WTC11 (cell line): ENCODE measurements around the gene FNDC3B. TPM values are rescaled to one million over a fixed set of nuclear protein-coding genes. Genes with fewer than 3 reads are reported as not detected.

ENCODE experiments used
- ATAC-seq: fragments of 200-7000 bp; cut with Tn5 transposase; 2 replicates; pipeline ENCODE4 v1.10.0; 2021; ENCODE audit warnings: mild to moderate bottlenecking, moderate library complexity
- CTCF ChIA-PET: fragments of 300-600 bp; sonication (Branson Sonifier 250); formaldehyde crosslinking; loops from one replicate; lab custom pipeline; 2021; ENCODE audit warnings: antibody characterized with exemption; lab: Charles Lee
- POLR2A ChIA-PET: fragments of 350-600 bp; sonication (Branson Sonifier 250); formaldehyde crosslinking; loops from one replicate; lab custom pipeline; 2021; ENCODE audit warnings: antibody characterized with exemption; lab: Charles Lee
- DNase-seq: peaks from one replicate; pipeline ENCODE4 v3.0.0; 2021; ENCODE audit warnings: low spot score
- H3K27ac Mint-ChIP-seq: 2 replicates; pipeline ENCODE4 v1.8.0; 2021; ENCODE audit warnings: mixed read lengths
- H3K27me3 Mint-ChIP-seq: 2 replicates; pipeline ENCODE4 v1.8.0; 2021; ENCODE audit warnings: low read depth, mild to moderate bottlenecking, moderate library complexity, mixed read lengths
- H3K36me3 Mint-ChIP-seq: 2 replicates; pipeline ENCODE4 v1.8.0; 2021; ENCODE audit warnings: mixed read lengths
- H3K4me1 Mint-ChIP-seq: 2 replicates; pipeline ENCODE4 v1.8.0; 2022; ENCODE audit warnings: mixed read lengths
- H3K4me3 Mint-ChIP-seq: 2 replicates; pipeline ENCODE4 v1.8.0; 2021; ENCODE audit warnings: mild to moderate bottlenecking, moderate library complexity, mixed read lengths
- H3K9me3 Mint-ChIP-seq: 2 replicates; pipeline ENCODE4 v1.8.0; 2021; ENCODE audit warnings: mixed read lengths
- CBFB ChIP-seq: sonication (generic); formaldehyde crosslinking; IDR thresholded peaks from 2 replicates; pipeline ENCODE4 v1.8.1; 2022; ENCODE audit warnings: mild to moderate bottlenecking, low read depth, missing genetic modification reagents
- FOXJ3 ChIP-seq: sonication (generic); formaldehyde crosslinking; IDR thresholded peaks from 2 replicates; pipeline ENCODE4 v1.9.0; 2021; ENCODE audit warnings: missing genetic modification reagents, mild to moderate bottlenecking, borderline replicate concordance
- GRHL2 ChIP-seq: fragments of 250-450 bp; sonication (Bioruptor Pico); IDR thresholded peaks from 2 replicates; pipeline ENCODE4 v1.8.0; 2022; ENCODE audit warnings: mild to moderate bottlenecking, moderate library complexity; ENCODE audit not compliant: insufficient replicate concordance, severe bottlenecking
- GTF2I ChIP-seq: fragments of 250-450 bp; sonication (Bioruptor Pico); conservative IDR thresholded peaks from 2 replicates; pipeline ENCODE4 v1.4.0; 2021; ENCODE audit warnings: mild to moderate bottlenecking
- IRF2 ChIP-seq: sonication (generic); formaldehyde crosslinking; IDR thresholded peaks from 2 replicates; pipeline ENCODE4 v1.8.0; 2022; ENCODE audit warnings: low read depth, missing genetic modification reagents, borderline replicate concordance
- NR2C2 ChIP-seq: sonication (generic); formaldehyde crosslinking; IDR thresholded peaks from 2 replicates; pipeline ENCODE4 v1.8.0; 2022; ENCODE audit warnings: mild to moderate bottlenecking, missing genetic modification reagents
- RORB ChIP-seq: fragments of 250-450 bp; sonication (Bioruptor Pico); IDR thresholded peaks from 2 replicates; pipeline ENCODE4 v1.9.0; 2021; ENCODE audit warnings: mild to moderate bottlenecking
- SMAD4 ChIP-seq: sonication (generic); formaldehyde crosslinking; IDR thresholded peaks from 2 replicates; pipeline ENCODE4 v1.8.0; 2022; ENCODE audit warnings: mild to moderate bottlenecking, missing genetic modification reagents
- SOX15 ChIP-seq: fragments of 250-450 bp; sonication (Bioruptor Pico); IDR thresholded peaks from 2 replicates; pipeline ENCODE4 v1.9.0; 2021; ENCODE audit warnings: mild to moderate bottlenecking
- SP1 ChIP-seq: sonication (generic); formaldehyde crosslinking; conservative IDR thresholded peaks from 2 replicates; pipeline ENCODE4 v1.8.1; 2022; ENCODE audit warnings: missing genetic modification reagents
- TCF7 ChIP-seq: sonication (generic); formaldehyde crosslinking; IDR thresholded peaks from 2 replicates; pipeline ENCODE4 v1.8.0; 2022; ENCODE audit warnings: mild to moderate bottlenecking, low read depth, missing genetic modification reagents, moderate library complexity
- ZNF263 ChIP-seq: sonication (generic); formaldehyde crosslinking; IDR thresholded peaks from 2 replicates; pipeline ENCODE4 v1.8.1; 2022; ENCODE audit warnings: low read depth, mild to moderate bottlenecking, moderate library complexity, missing genetic modification reagents
- ZNF317 ChIP-seq: sonication (generic); formaldehyde crosslinking; IDR thresholded peaks from 2 replicates; pipeline ENCODE4 v1.8.1; 2023; ENCODE audit warnings: low read depth, mild to moderate bottlenecking, moderate library complexity, missing genetic modification reagents, borderline replicate concordance
- ZNF416 ChIP-seq: fragments of 250-450 bp; sonication (Bioruptor Pico); IDR thresholded peaks from 2 replicates; pipeline ENCODE4 v1.9.0; 2021; ENCODE audit warnings: mild to moderate bottlenecking, inconsistent platforms
- total RNA-seq: library from RNA; stranded (reverse); gene quantifications from 3 replicates; pipeline ENCODE4 v1.2.3, GENCODE V29; 2021
- TF ChIP-seq, protein P1 (sequence below): sonication (generic); formaldehyde crosslinking; IDR thresholded peaks from 2 replicates; pipeline ENCODE4 v1.8.0; 2023; ENCODE audit warnings: missing genetic modification reagents
- TF ChIP-seq, protein P2 (sequence below): sonication (generic); formaldehyde crosslinking; IDR thresholded peaks from 2 replicates; pipeline ENCODE4 v1.8.1; 2023; ENCODE audit warnings: mild to moderate bottlenecking, moderate library complexity, missing genetic modification reagents
- TF ChIP-seq, protein P3 (sequence below): sonication (generic); formaldehyde crosslinking; IDR thresholded peaks from 2 replicates; pipeline ENCODE4 v1.8.1; 2023; ENCODE audit warnings: mild to moderate bottlenecking, missing genetic modification reagents
- TF ChIP-seq, protein P4 (sequence below): fragments of 250-450 bp; sonication (Bioruptor Pico); IDR thresholded peaks from 2 replicates; pipeline ENCODE4 v2.1.2; 2022; ENCODE audit warnings: mild to moderate bottlenecking, moderate library complexity
- TF ChIP-seq, protein P5 (sequence below): sonication (generic); formaldehyde crosslinking; conservative IDR thresholded peaks from 2 replicates; pipeline ENCODE4 v1.8.1; 2023; ENCODE audit warnings: mild to moderate bottlenecking, low read depth, missing genetic modification reagents, moderate library complexity

Gene FNDC3B
- total RNA-seq, 1 experiment from 2014 or later: 42.8 TPM

DNA sequence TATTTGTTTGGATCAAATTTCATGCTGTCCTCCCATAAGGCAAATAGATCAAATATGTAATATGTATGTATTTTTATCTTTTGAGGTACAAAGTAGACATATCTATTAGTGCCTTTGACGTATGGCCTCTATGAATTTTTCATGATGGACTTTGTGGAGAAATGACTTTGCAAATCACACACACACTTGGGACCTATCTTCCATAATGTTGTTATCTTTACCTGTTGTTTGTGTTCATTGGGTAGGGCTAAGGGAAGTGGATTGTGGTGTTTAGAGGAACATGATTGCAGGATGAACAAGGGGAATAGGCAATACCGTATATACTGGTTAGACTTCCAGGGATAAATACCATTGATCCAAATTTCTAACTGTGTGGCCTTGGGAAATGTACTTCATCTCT, 266.6 kb downstream of the FNDC3B start:
- TF ChIP-seq, protein P1, sequence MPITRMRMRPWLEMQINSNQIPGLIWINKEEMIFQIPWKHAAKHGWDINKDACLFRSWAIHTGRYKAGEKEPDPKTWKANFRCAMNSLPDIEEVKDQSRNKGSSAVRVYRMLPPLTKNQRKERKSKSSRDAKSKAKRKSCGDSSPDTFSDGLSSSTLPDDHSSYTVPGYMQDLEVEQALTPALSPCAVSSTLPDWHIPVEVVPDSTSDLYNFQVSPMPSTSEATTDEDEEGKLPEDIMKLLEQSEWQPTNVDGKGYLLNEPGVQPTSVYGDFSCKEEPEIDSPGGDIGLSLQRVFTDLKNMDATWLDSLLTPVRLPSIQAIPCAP (CRISPR knock-in tag): no peak
- TF ChIP-seq SP1 (CRISPR knock-in tag) (no peak), GRHL2 (CRISPR knock-in tag) (no peak), IRF2 (no peak), ZNF263 (CRISPR knock-in tag) (no peak), CBFB (no peak), SMAD4 (CRISPR knock-in tag) (no peak), FOXJ3 (CRISPR knock-in tag) (no peak)
- TF ChIP-seq, protein P2, sequence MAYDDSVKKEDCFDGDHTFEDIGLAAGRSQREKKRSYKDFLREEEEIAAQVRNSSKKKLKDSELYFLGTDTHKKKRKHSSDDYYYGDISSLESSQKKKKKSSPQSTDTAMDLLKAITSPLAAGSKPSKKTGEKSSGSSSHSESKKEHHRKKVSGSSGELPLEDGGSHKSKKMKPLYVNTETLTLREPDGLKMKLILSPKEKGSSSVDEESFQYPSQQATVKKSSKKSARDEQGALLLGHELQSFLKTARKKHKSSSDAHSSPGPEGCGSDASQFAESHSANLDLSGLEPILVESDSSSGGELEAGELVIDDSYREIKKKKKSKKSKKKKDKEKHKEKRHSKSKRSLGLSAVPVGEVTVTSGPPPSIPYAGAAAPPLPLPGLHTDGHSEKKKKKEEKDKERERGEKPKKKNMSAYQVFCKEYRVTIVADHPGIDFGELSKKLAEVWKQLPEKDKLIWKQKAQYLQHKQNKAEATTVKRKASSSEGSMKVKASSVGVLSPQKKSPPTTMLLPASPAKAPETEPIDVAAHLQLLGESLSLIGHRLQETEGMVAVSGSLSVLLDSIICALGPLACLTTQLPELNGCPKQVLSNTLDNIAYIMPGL (CRISPR knock-in tag): no peak
- TF ChIP-seq, protein P3, sequence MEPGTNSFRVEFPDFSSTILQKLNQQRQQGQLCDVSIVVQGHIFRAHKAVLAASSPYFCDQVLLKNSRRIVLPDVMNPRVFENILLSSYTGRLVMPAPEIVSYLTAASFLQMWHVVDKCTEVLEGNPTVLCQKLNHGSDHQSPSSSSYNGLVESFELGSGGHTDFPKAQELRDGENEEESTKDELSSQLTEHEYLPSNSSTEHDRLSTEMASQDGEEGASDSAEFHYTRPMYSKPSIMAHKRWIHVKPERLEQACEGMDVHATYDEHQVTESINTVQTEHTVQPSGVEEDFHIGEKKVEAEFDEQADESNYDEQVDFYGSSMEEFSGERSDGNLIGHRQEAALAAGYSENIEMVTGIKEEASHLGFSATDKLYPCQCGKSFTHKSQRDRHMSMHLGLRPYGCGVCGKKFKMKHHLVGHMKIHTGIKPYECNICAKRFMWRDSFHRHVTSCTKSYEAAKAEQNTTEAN (CRISPR knock-in tag): no peak
- no peak for DNase-seq
- no peak for ATAC-seq
- peaks cover 31% of the 10 kb centered on the region for H3K4me1 Mint-ChIP-seq
- H3K27me3 Mint-ChIP-seq: no peaks in the 10 kb centered on the region
- ChIA-PET POLR2A (no interaction called here), CTCF (no interaction called here)
- H3K4me3 Mint-ChIP-seq: no peak overlapping the region
- H3K27ac Mint-ChIP-seq: no peak overlapping the region
- peaks cover 28% of the 10 kb centered on the region for H3K36me3 Mint-ChIP-seq
- no peaks in the 10 kb centered on the region for H3K9me3 Mint-ChIP-seq

DNA sequence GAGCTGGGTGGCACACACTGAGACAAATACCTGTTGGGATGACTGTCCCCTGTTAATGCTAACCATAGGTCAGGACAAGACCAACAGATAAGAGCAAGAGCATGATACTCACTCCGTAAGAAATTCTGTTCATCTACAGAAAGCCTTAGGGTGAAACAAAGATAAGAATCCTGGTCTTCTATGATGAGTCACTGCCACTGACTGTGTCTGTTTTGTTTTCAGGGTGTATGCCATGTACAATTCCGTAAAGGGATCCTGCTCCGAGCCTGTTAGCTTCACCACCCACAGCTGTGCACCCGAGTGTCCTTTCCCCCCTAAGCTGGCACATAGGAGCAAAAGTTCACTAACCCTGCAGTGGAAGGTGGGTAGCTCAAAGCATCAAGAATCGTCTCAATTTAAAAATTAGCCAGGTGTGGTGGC, 267.8 kb downstream of the FNDC3B start:
- Mint-ChIP-seq H3K27ac (no peak overlapping the region), H3K27me3 (no peaks in the 10 kb centered on the region), H3K4me1 (peaks cover 24% of the 10 kb centered on the region), H3K4me3 (no peak overlapping the region), H3K36me3 (peaks cover 37% of the 10 kb centered on the region), H3K9me3 (no peaks in the 10 kb centered on the region)
- ATAC-seq: no peak
- POLR2A ChIA-PET: no interaction called here
- no peak for DNase-seq
- CTCF ChIA-PET: interaction anchor here (2.3 kb wide), 1 partner anchor 25 kb away, joined by 10 read pairs; no protein-coding TSS in a partner anchor
- TF ChIP-seq RORB (no peak), ZNF317 (no peak), GTF2I (no peak), SOX15 (no peak), TCF7 (no peak), ZNF263 (CRISPR knock-in tag) (no peak), ZNF416 (CRISPR knock-in tag) (no peak), NR2C2 (no peak)
- TF ChIP-seq, protein P4, sequence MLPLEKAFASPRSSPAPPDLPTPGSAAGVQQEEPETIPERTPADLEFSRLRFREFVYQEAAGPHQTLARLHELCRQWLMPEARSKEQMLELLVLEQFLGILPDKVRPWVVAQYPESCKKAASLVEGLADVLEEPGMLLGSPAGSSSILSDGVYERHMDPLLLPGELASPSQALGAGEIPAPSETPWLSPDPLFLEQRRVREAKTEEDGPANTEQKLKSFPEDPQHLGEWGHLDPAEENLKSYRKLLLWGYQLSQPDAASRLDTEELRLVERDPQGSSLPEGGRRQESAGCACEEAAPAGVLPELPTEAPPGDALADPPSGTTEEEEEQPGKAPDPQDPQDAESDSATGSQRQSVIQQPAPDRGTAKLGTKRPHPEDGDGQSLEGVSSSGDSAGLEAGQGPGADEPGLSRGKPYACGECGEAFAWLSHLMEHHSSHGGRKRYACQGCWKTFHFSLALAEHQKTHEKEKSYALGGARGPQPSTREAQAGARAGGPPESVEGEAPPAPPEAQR: no peak
- TF ChIP-seq, protein P5, sequence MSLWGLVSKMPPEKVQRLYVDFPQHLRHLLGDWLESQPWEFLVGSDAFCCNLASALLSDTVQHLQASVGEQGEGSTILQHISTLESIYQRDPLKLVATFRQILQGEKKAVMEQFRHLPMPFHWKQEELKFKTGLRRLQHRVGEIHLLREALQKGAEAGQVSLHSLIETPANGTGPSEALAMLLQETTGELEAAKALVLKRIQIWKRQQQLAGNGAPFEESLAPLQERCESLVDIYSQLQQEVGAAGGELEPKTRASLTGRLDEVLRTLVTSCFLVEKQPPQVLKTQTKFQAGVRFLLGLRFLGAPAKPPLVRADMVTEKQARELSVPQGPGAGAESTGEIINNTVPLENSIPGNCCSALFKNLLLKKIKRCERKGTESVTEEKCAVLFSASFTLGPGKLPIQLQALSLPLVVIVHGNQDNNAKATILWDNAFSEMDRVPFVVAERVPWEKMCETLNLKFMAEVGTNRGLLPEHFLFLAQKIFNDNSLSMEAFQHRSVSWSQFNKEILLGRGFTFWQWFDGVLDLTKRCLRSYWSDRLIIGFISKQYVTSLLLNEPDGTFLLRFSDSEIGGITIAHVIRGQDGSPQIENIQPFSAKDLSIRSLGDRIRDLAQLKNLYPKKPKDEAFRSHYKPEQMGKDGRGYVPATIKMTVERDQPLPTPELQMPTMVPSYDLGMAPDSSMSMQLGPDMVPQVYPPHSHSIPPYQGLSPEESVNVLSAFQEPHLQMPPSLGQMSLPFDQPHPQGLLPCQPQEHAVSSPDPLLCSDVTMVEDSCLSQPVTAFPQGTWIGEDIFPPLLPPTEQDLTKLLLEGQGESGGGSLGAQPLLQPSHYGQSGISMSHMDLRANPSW (CRISPR knock-in tag): no peak
